B cell (primary cell): ENCODE measurements around the gene TRMT2A. TPM values are rescaled to one million over a fixed set of nuclear protein-coding genes. Genes with fewer than 3 reads are reported as not detected.

ENCODE experiments used
- ATAC-seq: fragments of 200-7000 bp; cut with Tn5 transposase; one replicate; pipeline ENCODE4 v1.10.0; 2021; ENCODE audit warnings: low read depth, mild to moderate bottlenecking, moderate number of reproducible peaks, moderate library complexity
- CTCF ChIA-PET: fragments of 350-600 bp; sonication (Branson Sonifier 250); formaldehyde crosslinking; loops from one replicate; lab custom pipeline; 2021; ENCODE audit warnings: antibody characterized with exemption, inconsistent platforms; lab: Charles Lee
- POLR2A ChIA-PET: fragments of 350-600 bp; sonication (Branson Sonifier 250); formaldehyde crosslinking; loops from one replicate; lab custom pipeline; 2021; ENCODE audit warnings: antibody characterized with exemption; lab: Charles Lee
- DNase-seq: peaks from one replicate; pipeline ENCODE4 v3.0.0; 2013
- H2AFZ ChIP-seq: 2 replicates; pipeline ENCODE4 v1.6.1; 2012; ENCODE audit warnings: mild to moderate bottlenecking, low read depth, low read length; ENCODE audit not compliant: insufficient read depth, poor library complexity, severe bottlenecking
- H3K27ac ChIP-seq, 2 donors: 1 replicate in 1 of 2; 2 replicates in 1 of 2; pipeline ENCODE4 v1.5.1; 2012 to 2013; ENCODE audit warnings: low read length in 2 of 2, mild to moderate bottlenecking in 2 of 2, moderate library complexity in 1 of 2
- H3K27me3 ChIP-seq, 4 experiments: fragments of 200-600 bp in 1 of 4; sonication (generic) in 1 of 4; replicated peaks in 1 of 4; 1 replicate in 2 of 4; 2 replicates in 2 of 4; pipeline versions ENCODE4 v1.6.1 to v1.7.0; 2013 to 2016; ENCODE audit warnings: low read length in 3 of 4, mild to moderate bottlenecking in 2 of 4, mixed read lengths in 1 of 4, moderate library complexity in 1 of 4; ENCODE audit not compliant: insufficient read depth in 4 of 4, control insufficient read depth in 3 of 4; ENCODE audit errors: control extremely low read depth in 1 of 4
- H3K36me3 ChIP-seq, 2 experiments: replicated peaks in 1 of 2; 1 replicate in 1 of 2; 2 replicates in 1 of 2; pipeline versions ENCODE4 v1.6.1 to v1.7.1; 2013; ENCODE audit warnings: low read length in 1 of 2; ENCODE audit not compliant: insufficient read depth in 2 of 2, control insufficient read depth in 1 of 2; ENCODE audit errors: control extremely low read depth in 1 of 2, extremely low read depth in 1 of 2
- H3K4me1 ChIP-seq, 2 donors: fragments of 200-600 bp in 1 of 2; sonication (generic) in 1 of 2; 1 replicate in 1 of 2; 2 replicates in 1 of 2; pipeline versions ENCODE4 v1.5.1 to v1.6.1; 2013 to 2017; ENCODE audit warnings: low read length in 2 of 2; ENCODE audit not compliant: control insufficient read depth in 2 of 2, insufficient read depth in 2 of 2
- H3K4me2 ChIP-seq: replicated peaks from 2 replicates; pipeline ENCODE3; 2012; ENCODE audit warnings: mild to moderate bottlenecking, low read depth, low read length; ENCODE audit not compliant: poor library complexity, severe bottlenecking
- H3K4me3 ChIP-seq, 5 experiments: fragments of 200-600 bp in 1 of 5; sonication (generic) in 1 of 5; 1 replicate in 3 of 5; 2 replicates in 2 of 5; pipeline versions ENCODE4 v1.5.1 to v1.7.0; 2011 to 2016; ENCODE audit warnings: low read length in 4 of 5, mild to moderate bottlenecking in 4 of 5, low read depth in 2 of 5, control low read depth in 1 of 5, moderate library complexity in 1 of 5; ENCODE audit not compliant: insufficient read depth in 1 of 5; ENCODE audit errors: control extremely low read depth in 1 of 5, extremely low read depth in 1 of 5
- H3K79me2 ChIP-seq: fragments of 200-600 bp; sonication (generic); one replicate; pipeline ENCODE4 v1.6.0; 2016; ENCODE audit warnings: low read length; ENCODE audit not compliant: control insufficient read depth, insufficient read depth
- H3K9ac ChIP-seq: fragments of 200-600 bp; sonication (generic); 2 replicates; pipeline ENCODE4 v1.6.1; 2017; ENCODE audit warnings: mild to moderate bottlenecking, low read length, moderate library complexity
- H3K9me3 ChIP-seq, 3 donors: one replicate each; pipeline versions ENCODE4 v1.6.1 to v1.7.1; 2013; ENCODE audit warnings: low read length in 2 of 3; ENCODE audit not compliant: control insufficient read depth in 2 of 3, insufficient read depth in 1 of 3; ENCODE audit errors: control extremely low read depth in 1 of 3
- H4K20me1 ChIP-seq: 2 replicates; pipeline ENCODE4 v1.6.0; 2012; ENCODE audit warnings: mild to moderate bottlenecking, low read length; ENCODE audit not compliant: insufficient read depth, control insufficient read depth, poor library complexity, severe bottlenecking
- H3K27ac Mint-ChIP-seq: one replicate; pipeline ENCODE4 v1.8.0; 2021; ENCODE audit warnings: mixed read lengths
- H3K27me3 Mint-ChIP-seq: one replicate; pipeline ENCODE4 v1.8.0; 2021; ENCODE audit warnings: mixed read lengths
- H3K4me1 Mint-ChIP-seq: one replicate; pipeline ENCODE4 v1.8.0; 2021; ENCODE audit warnings: mixed read lengths
- H3K4me3 Mint-ChIP-seq: one replicate; pipeline ENCODE4 v1.8.0; 2021; ENCODE audit warnings: mixed read lengths
- H3K9me3 Mint-ChIP-seq: one replicate; pipeline ENCODE4 v1.8.0; 2022; ENCODE audit warnings: mixed read lengths; ENCODE audit not compliant: insufficient read depth
- CTCF ChIP-seq: fragments of 200-600 bp; IDR thresholded peaks from one replicate; pipeline ENCODE4 v1.8.0; 2022; ENCODE audit warnings: antibody characterized with exemption, mild to moderate bottlenecking
- EZH2 ChIP-seq: IDR thresholded peaks from 2 replicates; pipeline ENCODE4 v1.6.1; 2012; ENCODE audit warnings: borderline replicate concordance, low read depth, mild to moderate bottlenecking, moderate library complexity, low read length; ENCODE audit not compliant: insufficient read depth, poor library complexity, severe bottlenecking
- WGBS: methylation state at CpG from one replicate; pipeline ENCODE4 v1.1.5; 2013; ENCODE audit warnings: missing lambda C conversion rate; ENCODE audit not compliant: insufficient coverage; 5-methylcytosine and 5-hydroxymethylcytosine counted together
- intact Hi-C: fragments of 100-400 bp; cut with micrococcal nuclease; formaldehyde crosslinking; loops from one replicate; pipeline ENCODE4 v1.10.0; 2022
- polyA plus RNA-seq: library from polyadenylated mRNA; depleted of rRNA; stranded (reverse); fragments of >200 nt; gene quantifications from 2 replicates; pipeline ENCODE4 v1.2.3, GENCODE V29; 2012
- total RNA-seq, 2 donors: library from RNA; stranded (reverse); fragments of 120-200 nt in 1 of 2; gene quantifications; 1 replicate in 1 of 2; 2 replicates in 1 of 2; pipeline versions ENCODE4 v1.2.3 to v1.2.4, GENCODE V29; 2013 to 2022

TRMT2A gene
- total and polyA plus RNA-seq, 2 donors (not counting 1 experiment from before 2014, with no cell fraction given): 95.7 to 144 TPM

DNA sequence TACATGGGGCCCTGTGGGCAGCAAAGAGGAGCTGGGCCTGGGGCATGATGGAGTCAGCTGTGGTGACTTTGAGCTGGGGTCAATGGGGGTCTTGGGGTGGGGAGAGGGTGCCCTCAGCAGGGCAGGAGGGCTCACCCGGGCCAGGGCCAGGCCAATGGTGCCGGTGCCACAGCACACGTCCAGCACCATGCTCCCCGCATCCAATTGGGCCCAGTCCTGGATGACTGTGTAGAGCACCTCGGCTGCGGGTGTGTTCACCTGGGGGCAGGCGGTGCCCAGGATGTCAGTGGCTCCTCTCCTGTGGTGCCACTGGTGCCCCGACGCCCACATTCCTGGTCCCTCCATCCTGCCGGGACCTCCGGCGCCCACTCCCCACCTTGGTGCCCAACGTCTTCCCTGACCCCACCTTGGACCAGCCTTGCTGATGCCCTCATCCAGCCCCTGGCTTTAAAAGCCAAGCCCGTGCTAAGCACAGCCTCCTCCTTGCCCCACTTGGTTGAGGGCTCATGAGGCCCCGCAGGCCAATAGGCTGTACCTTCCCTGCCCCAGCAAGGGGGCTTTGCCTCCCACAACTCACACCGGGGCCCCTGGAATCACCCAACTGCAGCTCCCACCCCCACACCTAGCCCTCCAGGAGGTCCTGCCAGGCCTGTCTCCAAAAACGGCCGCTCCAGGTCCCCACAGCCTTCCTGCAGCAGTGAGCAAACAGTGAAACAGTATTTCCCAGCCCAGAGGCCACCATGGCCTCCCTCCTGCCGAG is 3.3 kb downstream of the TRMT2A start:
- ChIA-PET POLR2A (no interaction called here), CTCF (interaction anchor here (1.9 kb wide), 1 partner anchor 142 kb away, joined by 9 read pairs; no protein-coding TSS in a partner anchor)
- peaks cover 30% of the 10 kb centered on the region for H3K4me1 Mint-ChIP-seq
- H3K9me3 ChIP-seq: no peaks in the 10 kb centered on the region
- no peak for TF ChIP-seq EZH2
- TF ChIP-seq CTCF: no peak
- no peak overlapping the region for H3K27ac ChIP-seq
- H3K27me3 Mint-ChIP-seq: no peaks in the 10 kb centered on the region
- no peaks in the 10 kb centered on the region for H3K9me3 Mint-ChIP-seq
- no peak overlapping the region for H3K9ac ChIP-seq
- peak overlapping the region; percentile 77 for H3K27ac Mint-ChIP-seq
- no peak overlapping the region for H3K4me3 ChIP-seq
- H2AFZ ChIP-seq: no peak overlapping the region
- intact Hi-C loops: loop anchor here (10.0 kb wide), 1 partner anchor 741 kb away; the partner anchor contains the start of genes PI4KA and SNAP29
- peaks cover 0 to 44% of the 10 kb centered on the region in 2 experiments for H3K36me3 ChIP-seq
- no peak overlapping the region for H3K4me3 Mint-ChIP-seq
- no peak overlapping the region for H3K4me2 ChIP-seq
- ATAC-seq: no peak
- H3K79me2 ChIP-seq: peaks cover 29% of the 10 kb centered on the region
- peaks cover 18% of the 10 kb centered on the region for H4K20me1 ChIP-seq
- DNase-seq: no peak
- no peaks in the 10 kb centered on the region for H3K27me3 ChIP-seq
- H3K4me1 ChIP-seq: peaks cover 17 to 36% of the 10 kb centered on the region in 2 donors
- 95% methylated on average over 19 of the region's 19 CpGs for WGBS
